ENCODE measurements around the gene CFAP210.

Gene CFAP210

DNA sequence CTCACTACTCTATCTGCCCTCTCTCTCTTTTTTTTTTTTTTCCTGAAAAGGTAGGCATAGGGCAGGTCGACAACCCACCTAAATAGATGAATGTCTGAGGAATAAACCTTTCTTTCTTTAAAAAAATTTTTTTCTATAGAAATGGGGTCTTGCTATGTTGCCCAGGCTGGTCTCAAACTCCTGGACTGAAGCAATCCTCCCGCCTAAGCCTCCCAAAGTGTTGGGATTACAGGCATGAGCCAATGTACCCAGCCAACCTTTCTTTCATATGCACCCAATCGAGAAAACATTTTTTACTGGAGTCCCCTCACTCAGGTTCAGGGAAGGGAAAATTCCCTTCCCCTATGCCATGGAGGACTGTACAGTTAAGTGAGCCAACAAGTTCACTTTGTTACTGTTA is 31.0 kb downstream of the CFAP210 start:
- H4K8ac ChIP-seq (ENCODE audit: low read depth, low read length), result no peak overlapping the region
- no peaks in the 10 kb centered on the region for H3K79me2 ChIP-seq (ENCODE audit: control insufficient read depth, insufficient read depth, low read length)
- no peak overlapping the region for H2BK5ac ChIP-seq (ENCODE audit: low read length)
- no peak overlapping the region for H2AK5ac ChIP-seq (ENCODE audit: low read length)
- no peak overlapping the region for H3K56ac ChIP-seq (ENCODE audit: low read length)
- H3K18ac ChIP-seq (ENCODE audit: low read length), result no peak overlapping the region
- H3K27me3 ChIP-seq (ENCODE audit: insufficient read depth, low read length, poor library complexity), result no peaks in the 10 kb centered on the region
- no peak overlapping the region for H3K4ac ChIP-seq (ENCODE audit: low read depth, low read length)
- no peak overlapping the region for H3K27ac ChIP-seq (ENCODE audit: low read depth, low read length)
- no peak overlapping the region for H3K4me3 ChIP-seq (ENCODE audit: low read length)
- H3K23ac ChIP-seq (ENCODE audit: low read length), result no peak overlapping the region
- H2BK15ac ChIP-seq (replicated peaks; ENCODE audit: low read depth), result no peak overlapping the region
- whole genome bisulfite sequencing (ENCODE audit: extremely low coverage, insufficient coverage, low lambda C conversion rate), result no CpG with 5 or more reads among the region's 3 CpGs
- no peak overlapping the region for H3K4me2 ChIP-seq (ENCODE audit: low read length)
- no peak overlapping the region for H4K5ac ChIP-seq (ENCODE audit: low read length)
- H3K36me3 ChIP-seq (ENCODE audit: control insufficient read depth, insufficient read depth, low read length), result no peaks in the 10 kb centered on the region
- no peak for DNase-seq
- no peaks in the 10 kb centered on the region for H3K79me1 ChIP-seq (ENCODE audit: low read length)
- H2BK120ac ChIP-seq (ENCODE audit: low read depth, low read length), result no peak overlapping the region
- H3K4me1 ChIP-seq (ENCODE audit: control insufficient read depth, low read depth, low read length), result no peaks in the 10 kb centered on the region
- H3K9ac ChIP-seq (ENCODE audit: low read length), result no peak overlapping the region

- no peak overlapping the region for H4K5ac ChIP-seq (ENCODE audit: low read length)
- H3K27me3 ChIP-seq (ENCODE audit: insufficient read depth, low read length, poor library complexity), result no peaks in the 10 kb centered on the region
- H3K18ac ChIP-seq (ENCODE audit: low read length), result no peak overlapping the region
- H4K8ac ChIP-seq (ENCODE audit: low read depth, low read length), result no peak overlapping the region
- no peaks in the 10 kb centered on the region for H3K36me3 ChIP-seq (ENCODE audit: control insufficient read depth, insufficient read depth, low read length)
- H2BK120ac ChIP-seq (ENCODE audit: low read depth, low read length), result no peak overlapping the region
- no peak overlapping the region for H2BK15ac ChIP-seq (replicated peaks; ENCODE audit: low read depth)
- no peaks in the 10 kb centered on the region for H3K79me2 ChIP-seq (ENCODE audit: control insufficient read depth, insufficient read depth, low read length)
- H3K4me1 ChIP-seq (ENCODE audit: control insufficient read depth, low read depth, low read length), result no peaks in the 10 kb centered on the region
- H3K56ac ChIP-seq (ENCODE audit: low read length), result no peak overlapping the region
- no peak for DNase-seq
- no peak overlapping the region for H3K9ac ChIP-seq (ENCODE audit: low read length)
- H3K23ac ChIP-seq (ENCODE audit: low read length), result no peak overlapping the region
- no peak overlapping the region for H3K27ac ChIP-seq (ENCODE audit: low read depth, low read length)
- H2AK5ac ChIP-seq (ENCODE audit: low read length), result no peak overlapping the region
- no peak overlapping the region for H2BK5ac ChIP-seq (ENCODE audit: low read length)
- H3K4me2 ChIP-seq (ENCODE audit: low read length), result no peak overlapping the region
- H3K4ac ChIP-seq (ENCODE audit: low read depth, low read length), result no peak overlapping the region
- WGBS (ENCODE audit: extremely low coverage, insufficient coverage, low lambda C conversion rate), result no CpG with 5 or more reads among the region's 1 CpG
- no peaks in the 10 kb centered on the region for H3K79me1 ChIP-seq (ENCODE audit: low read length)
- H3K4me3 ChIP-seq (ENCODE audit: low read length), result no peak overlapping the region
Observed at GRCh38 chr2:169662744-169663143, 31.5 kb downstream of the CFAP210 start.

DNA sequence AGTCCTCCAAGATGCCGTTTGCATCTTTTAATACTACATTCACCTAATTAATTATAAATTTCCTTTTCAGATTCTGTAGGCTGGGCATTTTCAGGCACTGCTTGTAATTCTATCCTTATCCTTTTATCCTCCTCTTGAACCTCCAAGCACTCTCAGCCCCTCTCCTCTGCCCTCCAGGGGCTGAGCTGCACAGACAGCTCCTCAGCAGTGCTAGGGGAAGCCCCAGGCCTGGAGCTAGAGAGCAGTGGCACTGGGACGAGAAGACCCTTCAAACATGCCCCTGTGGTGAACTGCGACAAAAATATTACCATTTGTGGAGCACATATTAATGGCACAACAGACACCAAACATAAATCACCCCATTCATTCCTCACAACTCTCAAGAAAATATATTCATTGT is 32.9 kb downstream of the CFAP210 start:
- no peak overlapping the region for H3K18ac ChIP-seq (ENCODE audit: low read length)
- WGBS (ENCODE audit: extremely low coverage, insufficient coverage, low lambda C conversion rate), result no CpG with 5 or more reads among the region's 3 CpGs
- no peaks in the 10 kb centered on the region for H3K79me1 ChIP-seq (ENCODE audit: low read length)
- H2BK120ac ChIP-seq (ENCODE audit: low read depth, low read length), result no peak overlapping the region
- no peak overlapping the region for H2BK15ac ChIP-seq (replicated peaks; ENCODE audit: low read depth)
- H3K36me3 ChIP-seq (ENCODE audit: control insufficient read depth, insufficient read depth, low read length), result no peaks in the 10 kb centered on the region
- H4K5ac ChIP-seq (ENCODE audit: low read length), result no peak overlapping the region
- H2BK5ac ChIP-seq (ENCODE audit: low read length), result no peak overlapping the region
- H3K4ac ChIP-seq (ENCODE audit: low read depth, low read length), result no peak overlapping the region
- H3K79me2 ChIP-seq (ENCODE audit: control insufficient read depth, insufficient read depth, low read length), result no peaks in the 10 kb centered on the region
- no peak overlapping the region for H3K4me2 ChIP-seq (ENCODE audit: low read length)
- no peak for DNase-seq
- no peaks in the 10 kb centered on the region for H3K4me1 ChIP-seq (ENCODE audit: control insufficient read depth, low read depth, low read length)
- H3K9ac ChIP-seq (ENCODE audit: low read length), result no peak overlapping the region
- H4K8ac ChIP-seq (ENCODE audit: low read depth, low read length), result no peak overlapping the region
- H3K27me3 ChIP-seq (ENCODE audit: insufficient read depth, low read length, poor library complexity), result no peaks in the 10 kb centered on the region
- H3K4me3 ChIP-seq (ENCODE audit: low read length), result no peak overlapping the region
- no peak overlapping the region for H3K27ac ChIP-seq (ENCODE audit: low read depth, low read length)
- H3K56ac ChIP-seq (ENCODE audit: low read length), result no peak overlapping the region
- H2AK5ac ChIP-seq (ENCODE audit: low read length), result no peak overlapping the region
- H3K23ac ChIP-seq (ENCODE audit: low read length), result no peak overlapping the region

DNA sequence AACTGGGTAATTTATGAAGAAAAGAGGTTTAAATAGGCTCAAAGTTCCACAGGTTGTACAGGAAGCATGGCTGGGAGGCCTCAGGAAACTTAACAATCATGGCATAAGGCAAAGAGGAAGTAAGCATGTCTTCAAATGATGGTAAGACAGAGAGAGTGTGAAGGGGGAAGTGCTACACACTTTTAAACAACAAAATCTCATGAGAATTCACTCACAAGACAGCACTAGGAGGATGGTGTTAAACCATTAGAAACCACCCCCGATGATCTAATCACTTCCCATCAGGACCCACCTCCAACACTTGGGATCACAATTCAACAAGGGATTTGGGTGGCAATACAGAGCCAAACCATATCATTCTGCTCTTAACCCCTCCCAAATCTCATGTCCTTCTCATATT is 34.9 kb downstream of the CFAP210 start:
- Histone ChIP-seq H3K9ac (ENCODE audit: low read length) (no peak overlapping the region), H3K18ac (ENCODE audit: low read length) (no peak overlapping the region), H3K79me1 (ENCODE audit: low read length) (no peaks in the 10 kb centered on the region), H3K27ac (ENCODE audit: low read depth, low read length) (no peak overlapping the region), H3K36me3 (ENCODE audit: control insufficient read depth, insufficient read depth, low read length) (no peaks in the 10 kb centered on the region), H2BK5ac (ENCODE audit: low read length) (no peak overlapping the region), H3K27me3 (ENCODE audit: insufficient read depth, low read length, poor library complexity) (no peaks in the 10 kb centered on the region), H3K4ac (ENCODE audit: low read depth, low read length) (no peak overlapping the region), H2AK5ac (ENCODE audit: low read length) (no peak overlapping the region), H2BK15ac (replicated peaks; ENCODE audit: low read depth) (no peak overlapping the region), H3K4me2 (ENCODE audit: low read length) (no peak overlapping the region), H3K4me3 (ENCODE audit: low read length) (no peak overlapping the region), H4K5ac (ENCODE audit: low read length) (no peak overlapping the region), H3K79me2 (ENCODE audit: control insufficient read depth, insufficient read depth, low read length) (no peaks in the 10 kb centered on the region), H4K8ac (ENCODE audit: low read depth, low read length) (no peak overlapping the region), H3K23ac (ENCODE audit: low read length) (no peak overlapping the region), H3K56ac (ENCODE audit: low read length) (no peak overlapping the region), H2BK120ac (ENCODE audit: low read depth, low read length) (no peak overlapping the region), H3K4me1 (ENCODE audit: control insufficient read depth, low read depth, low read length) (no peaks in the 10 kb centered on the region)
- WGBS (ENCODE audit: extremely low coverage, insufficient coverage, low lambda C conversion rate), result no CpG with 5 or more reads among the region's 1 CpG
- DNase-seq, result no peak

DNA sequence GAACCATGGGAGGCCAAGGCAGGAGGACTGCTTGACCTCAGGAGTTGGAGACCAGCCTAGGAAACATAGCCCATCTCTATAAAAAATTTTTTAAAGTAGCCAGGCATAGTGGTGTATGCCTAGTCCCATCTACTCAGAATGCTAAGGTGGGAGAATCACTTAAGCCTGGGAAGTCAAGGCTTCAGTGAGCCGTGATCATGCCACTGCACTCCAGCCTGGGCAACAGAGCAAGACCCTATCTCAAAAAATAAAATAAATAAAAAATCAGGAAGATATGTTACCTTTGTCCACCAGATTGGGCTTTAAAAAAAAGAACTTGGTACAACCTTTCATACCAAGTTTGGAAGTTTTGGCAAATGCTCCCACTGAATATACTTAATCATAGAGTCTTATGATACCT is 35.3 kb downstream of the CFAP210 start:
- WGBS (ENCODE audit: extremely low coverage, insufficient coverage, low lambda C conversion rate), result no CpG with 5 or more reads among the region's 1 CpG
- Histone ChIP-seq H4K5ac (ENCODE audit: low read length) (no peak overlapping the region), H3K56ac (ENCODE audit: low read length) (no peak overlapping the region), H3K27me3 (ENCODE audit: insufficient read depth, low read length, poor library complexity) (no peaks in the 10 kb centered on the region), H3K4me2 (ENCODE audit: low read length) (no peak overlapping the region), H4K8ac (ENCODE audit: low read depth, low read length) (no peak overlapping the region), H3K79me1 (ENCODE audit: low read length) (no peaks in the 10 kb centered on the region), H2BK15ac (replicated peaks; ENCODE audit: low read depth) (no peak overlapping the region), H3K79me2 (ENCODE audit: control insufficient read depth, insufficient read depth, low read length) (no peaks in the 10 kb centered on the region), H2BK5ac (ENCODE audit: low read length) (no peak overlapping the region), H3K4me3 (ENCODE audit: low read length) (no peak overlapping the region), H3K4ac (ENCODE audit: low read depth, low read length) (no peak overlapping the region), H2AK5ac (ENCODE audit: low read length) (no peak overlapping the region), H3K4me1 (ENCODE audit: control insufficient read depth, low read depth, low read length) (no peaks in the 10 kb centered on the region), H2BK120ac (ENCODE audit: low read depth, low read length) (no peak overlapping the region), H3K9ac (ENCODE audit: low read length) (no peak overlapping the region), H3K36me3 (ENCODE audit: control insufficient read depth, insufficient read depth, low read length) (no peaks in the 10 kb centered on the region), H3K23ac (ENCODE audit: low read length) (no peak overlapping the region), H3K27ac (ENCODE audit: low read depth, low read length) (no peak overlapping the region), H3K18ac (ENCODE audit: low read length) (no peak overlapping the region)
- no peak for DNase-seq

GRCh38 chr2:169656164-169656563 is 38.0 kb downstream of the CFAP210 start:
- H3K23ac ChIP-seq (ENCODE audit: low read length), result no peak overlapping the region
- no peaks in the 10 kb centered on the region for H3K4me1 ChIP-seq (ENCODE audit: control insufficient read depth, low read depth, low read length)
- H4K5ac ChIP-seq (ENCODE audit: low read length), result no peak overlapping the region
- H3K4me3 ChIP-seq (ENCODE audit: low read length), result no peak overlapping the region
- H3K27ac ChIP-seq (ENCODE audit: low read depth, low read length), result no peak overlapping the region
- H3K4me2 ChIP-seq (ENCODE audit: low read length), result no peak overlapping the region
- H2AK5ac ChIP-seq (ENCODE audit: low read length), result no peak overlapping the region
- H2BK5ac ChIP-seq (ENCODE audit: low read length), result no peak overlapping the region
- H3K79me2 ChIP-seq (ENCODE audit: control insufficient read depth, insufficient read depth, low read length), result no peaks in the 10 kb centered on the region
- H3K79me1 ChIP-seq (ENCODE audit: low read length), result no peaks in the 10 kb centered on the region
- 93% methylated on average over 1 of the region's 3 CpGs for WGBS (ENCODE audit: extremely low coverage, insufficient coverage, low lambda C conversion rate)
- no peak for DNase-seq
- no peak overlapping the region for H2BK120ac ChIP-seq (ENCODE audit: low read depth, low read length)
- H3K18ac ChIP-seq (ENCODE audit: low read length), result no peak overlapping the region
- no peak overlapping the region for H2BK15ac ChIP-seq (replicated peaks; ENCODE audit: low read depth)
- no peaks in the 10 kb centered on the region for H3K27me3 ChIP-seq (ENCODE audit: insufficient read depth, low read length, poor library complexity)
- H3K4ac ChIP-seq (ENCODE audit: low read depth, low read length), result no peak overlapping the region
- H3K9ac ChIP-seq (ENCODE audit: low read length), result no peak overlapping the region
- no peaks in the 10 kb centered on the region for H3K36me3 ChIP-seq (ENCODE audit: control insufficient read depth, insufficient read depth, low read length)
- no peak overlapping the region for H3K56ac ChIP-seq (ENCODE audit: low read length)
- H4K8ac ChIP-seq (ENCODE audit: low read depth, low read length), result no peak overlapping the region

Data from mesendoderm (in vitro differentiated cells).